22Rv1 (cell line): ENCODE data around the gene CABP1.

Experiments used
- H3K27ac ChIP-seq: fragments of 450-650 bp; 2 replicates; pipeline ENCODE4 v1.5.1; 2017
- ZFX ChIP-seq: fragments of 450-650 bp; IDR thresholded peaks from 2 replicates; pipeline ENCODE4 v1.6.1; 2017; ENCODE audit warnings: antibody characterized with exemption, borderline replicate concordance
- TF ChIP-seq, protein P1 (sequence below): fragments of 450-650 bp; IDR thresholded peaks from 2 replicates; pipeline ENCODE4 v1.5.1; 2017; ENCODE audit warnings: mild to moderate bottlenecking

CABP1 gene

GRCh38 chr12:120711411-120711810 is 71.0 kb downstream of the CABP1 start:
- peak overlapping the region; percentile 80 for H3K27ac ChIP-seq
- TF ChIP-seq, protein P1, sequence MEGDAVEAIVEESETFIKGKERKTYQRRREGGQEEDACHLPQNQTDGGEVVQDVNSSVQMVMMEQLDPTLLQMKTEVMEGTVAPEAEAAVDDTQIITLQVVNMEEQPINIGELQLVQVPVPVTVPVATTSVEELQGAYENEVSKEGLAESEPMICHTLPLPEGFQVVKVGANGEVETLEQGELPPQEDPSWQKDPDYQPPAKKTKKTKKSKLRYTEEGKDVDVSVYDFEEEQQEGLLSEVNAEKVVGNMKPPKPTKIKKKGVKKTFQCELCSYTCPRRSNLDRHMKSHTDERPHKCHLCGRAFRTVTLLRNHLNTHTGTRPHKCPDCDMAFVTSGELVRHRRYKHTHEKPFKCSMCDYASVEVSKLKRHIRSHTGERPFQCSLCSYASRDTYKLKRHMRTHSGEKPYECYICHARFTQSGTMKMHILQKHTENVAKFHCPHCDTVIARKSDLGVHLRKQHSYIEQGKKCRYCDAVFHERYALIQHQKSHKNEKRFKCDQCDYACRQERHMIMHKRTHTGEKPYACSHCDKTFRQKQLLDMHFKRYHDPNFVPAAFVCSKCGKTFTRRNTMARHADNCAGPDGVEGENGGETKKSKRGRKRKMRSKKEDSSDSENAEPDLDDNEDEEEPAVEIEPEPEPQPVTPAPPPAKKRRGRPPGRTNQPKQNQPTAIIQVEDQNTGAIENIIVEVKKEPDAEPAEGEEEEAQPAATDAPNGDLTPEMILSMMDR: no peak
- TF ChIP-seq ZFX: no peak

DNA sequence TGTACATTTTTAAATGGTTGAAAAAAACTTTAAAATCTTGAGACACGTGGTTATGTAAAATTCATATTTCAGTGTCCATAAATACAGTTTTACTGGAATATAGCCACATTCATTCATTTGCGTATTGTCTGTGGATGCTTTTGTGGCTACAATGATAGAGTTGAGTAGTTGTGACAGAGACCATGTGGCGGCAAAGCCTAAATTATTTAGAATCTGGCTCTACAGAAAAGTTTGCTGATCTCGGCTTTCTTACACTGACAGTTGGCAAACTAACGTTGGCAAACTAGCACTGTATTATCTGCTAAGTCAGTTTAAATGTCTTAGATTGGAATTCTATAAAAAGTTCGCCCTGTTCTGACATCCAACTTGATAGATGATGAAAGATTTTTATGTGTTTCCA is 72.2 kb downstream of the CABP1 start:
- TF ChIP-seq, protein P1: no peak
- no peak for TF ChIP-seq ZFX

GRCh38 chr12:120713861-120714482 is 73.5 kb downstream of the CABP1 start:
- TF ChIP-seq, protein P1: peak; percentile 98
- no peak for TF ChIP-seq ZFX
- H3K27ac ChIP-seq: no peak overlapping the region

More for the DNA sequence above, 72.2 kb downstream of the CABP1 start:
- no peak overlapping the region for H3K27ac ChIP-seq
